Measurements from ENCODE around the gene ASTN2.

Gene ASTN2

GRCh38 chr9:116409638-116410037 is 1005.2 kb downstream of the ASTN2 start:
- ChIA-PET POLR2A (no interaction called here), CTCF (interaction anchor here (0.7 to 3.4 kb wide), 3 partner anchors 9 to 18 kb away, joined by 3 to 19 read pairs (median 4); no protein-coding TSS in a partner anchor)
- no peak for DNase-seq (ENCODE audit: extremely low spot score)
- TF ChIP-seq CTCF (IDR thresholded peaks at IDR 0.05; ENCODE audit: control extremely low read depth, extremely low read depth, low read depth, missing control alignments): no peak

- ChIA-PET POLR2A (no interaction called here), CTCF (interaction anchor here (0.7 to 3.4 kb wide), 3 partner anchors 9 to 17 kb away, joined by 3 to 19 read pairs (median 4); no protein-coding TSS in a partner anchor)
- TF ChIP-seq CTCF (IDR thresholded peaks at IDR 0.05; ENCODE audit: control extremely low read depth, extremely low read depth, low read depth, missing control alignments): no peak
- DNase-seq (ENCODE audit: extremely low spot score): no peak
Measured at GRCh38 chr9:116409129-116409528, 1005.7 kb downstream of the ASTN2 start.

GRCh38 chr9:116406469-116406868 is 1008.4 kb downstream of the ASTN2 start:
- DNase-seq (ENCODE audit: extremely low spot score): no peak
- ChIA-PET CTCF (interaction anchor here (1.1 kb wide), 2 partner anchors 14 to 56 kb away, joined by 3 to 4 read pairs; no protein-coding TSS in a partner anchor), POLR2A (no interaction called here)
- no peak for TF ChIP-seq CTCF (IDR thresholded peaks at IDR 0.05; ENCODE audit: control extremely low read depth, extremely low read depth, low read depth, missing control alignments)

GRCh38 chr9:116405321-116405720 is 1009.5 kb downstream of the ASTN2 start:
- no peak for TF ChIP-seq CTCF (IDR thresholded peaks at IDR 0.05; ENCODE audit: control extremely low read depth, extremely low read depth, low read depth, missing control alignments)
- ChIA-PET CTCF (no interaction called here), POLR2A (no interaction called here)
- no peak for DNase-seq (ENCODE audit: extremely low spot score)

GRCh38 chr9:116404228-116404627 is 1010.6 kb downstream of the ASTN2 start:
- TF ChIP-seq CTCF (IDR thresholded peaks at IDR 0.05; ENCODE audit: control extremely low read depth, extremely low read depth, low read depth, missing control alignments): no peak
- DNase-seq (ENCODE audit: extremely low spot score): no peak
- ChIA-PET POLR2A (no interaction called here), CTCF (no interaction called here)

GRCh38 chr9:116403171-116403570 is 1011.7 kb downstream of the ASTN2 start:
- DNase-seq (ENCODE audit: extremely low spot score): no peak
- ChIA-PET CTCF (interaction anchor here (1.0 to 1.7 kb wide), 3 partner anchors 10 to 18 kb away, joined by 3 to 6 read pairs (median 3); no protein-coding TSS in a partner anchor), POLR2A (no interaction called here)
- TF ChIP-seq CTCF (IDR thresholded peaks at IDR 0.05; ENCODE audit: control extremely low read depth, extremely low read depth, low read depth, missing control alignments): no peak

- DNase-seq (ENCODE audit: extremely low spot score): no peak
- ChIA-PET POLR2A (no interaction called here), CTCF (interaction anchor here (0.9 to 1.1 kb wide), 2 partner anchors 9 to 23 kb away, joined by 3 read pairs; no protein-coding TSS in a partner anchor)
- TF ChIP-seq CTCF (IDR thresholded peaks at IDR 0.05; ENCODE audit: control extremely low read depth, extremely low read depth, low read depth, missing control alignments): no peak
Measured at GRCh38 chr9:116395699-116396037, 1019.2 kb downstream of the ASTN2 start.

Measured in GM10248 (cell line).